Prostate gland (tissue), 2 donors: ENCODE data around the gene LCOR. TPM values are rescaled to one million over a fixed set of nuclear protein-coding genes. Genes with fewer than 3 reads are reported as not detected.

Experiments
- DNase-seq: peaks from one replicate; pipeline ENCODE4 v3.0.0-alpha.2; 2019; ENCODE audit warnings: low spot score
- H3K27ac ChIP-seq, 2 donors: fragments of 200-600 bp; sonication (generic); 2 replicates each; pipeline ENCODE4 v1.5.1; 2017 to 2019
- H3K27me3 ChIP-seq: fragments of 200-600 bp; sonication (generic); replicated peaks from 2 replicates; pipeline ENCODE4 v1.5.1; 2019; ENCODE audit not compliant: insufficient read depth
- H3K36me3 ChIP-seq, 2 donors: fragments of 200-600 bp; sonication (generic); 1 replicate in 1 of 2; 2 replicates in 1 of 2; pipeline versions ENCODE4 v1.5.1 to v1.8.1; 2017 to 2019
- H3K4me1 ChIP-seq: fragments of 200-600 bp; sonication (generic); replicated peaks from 2 replicates; pipeline ENCODE4 v1.5.1; 2019
- H3K4me3 ChIP-seq, 2 donors: fragments of 200-600 bp; sonication (generic); 2 replicates each; pipeline ENCODE4 v1.5.1; 2017 to 2019
- H3K9me3 ChIP-seq: fragments of 200-600 bp; sonication (generic); 2 replicates; pipeline ENCODE4 v1.5.1; 2017
- CTCF ChIP-seq, 4 experiments: fragments of 200-600 bp in 2 of 4; fragments of 450-650 bp in 2 of 4; sonication (generic) in 2 of 4; IDR thresholded peaks; 1 replicate in 3 of 4; 2 replicates in 1 of 4; pipeline ENCODE4 v1.5.1; 2016 to 2019; ENCODE audit warnings: antibody characterized with exemption in 4 of 4, mild to moderate bottlenecking in 2 of 4, moderate library complexity in 2 of 4
- POLR2A ChIP-seq: fragments of 450-650 bp; IDR thresholded peaks from one replicate; pipeline ENCODE4 v1.6.1; 2016; ENCODE audit warnings: antibody characterized with exemption, mild to moderate bottlenecking
- POLR2AphosphoS5 ChIP-seq: sonication (generic); formaldehyde crosslinking; IDR thresholded peaks from one replicate; pipeline ENCODE4 v1.6.1; 2017; ENCODE audit warnings: antibody characterized with exemption
- WGBS: methylation state at CpG from one replicate; pipeline ENCODE4 v1.1.5; 2018; 5-methylcytosine and 5-hydroxymethylcytosine counted together
- intact Hi-C: fragments of 100-400 bp; cut with DNase I; formaldehyde crosslinking; loops from one replicate; pipeline ENCODE4 v1.14.2; 2022
- total RNA-seq, 2 donors: library from RNA; depleted of rRNA; stranded (reverse); fragments of >200 nt; gene quantifications; one replicate each; pipeline ENCODE4 v1.1.0, GENCODE V29; 2016

The LCOR gene
- total RNA-seq, 2 donors from 2014 or later: 32.8 to 40.0 TPM

- no peaks in the 10 kb centered on the region for H3K27me3 ChIP-seq
- WGBS: 86% methylated on average over 9 of the region's 10 CpGs
- intact Hi-C loops: no loop called here
- TF ChIP-seq POLR2A (no peak), POLR2AphosphoS5 (no peak)
- no peak for DNase-seq
- H3K36me3 ChIP-seq: no peaks in the 10 kb centered on the region
- H3K4me1 ChIP-seq: no peaks in the 10 kb centered on the region
- H3K9me3 ChIP-seq: no peaks in the 10 kb centered on the region
- H3K4me3 ChIP-seq: no peak overlapping the region
- no peak overlapping the region for H3K27ac ChIP-seq
These were observed 172.5 kb downstream of the LCOR start for GRCh38 chr10:97004591-97004990.

- Histone ChIP-seq H3K4me3 (no peak overlapping the region), H3K36me3 (no peaks in the 10 kb centered on the region), H3K9me3 (no peaks in the 10 kb centered on the region), H3K4me1 (no peaks in the 10 kb centered on the region), H3K27ac (no peak overlapping the region), H3K27me3 (no peaks in the 10 kb centered on the region)
- no peak for TF ChIP-seq CTCF (IDR thresholded peaks at IDR 0.05)
- TF ChIP-seq POLR2A: no peak
- no peak for TF ChIP-seq POLR2AphosphoS5
- DNase-seq: no peak
- WGBS: 79% methylated on average over 5 of the region's 5 CpGs
- intact Hi-C loops: no loop called here
These were observed 173.3 kb downstream of the LCOR start for GRCh38 chr10:97005349-97005748.

GRCh38 chr10:97006364-97006763 lies 174.3 kb downstream of the LCOR start:
- Histone ChIP-seq H3K27ac (no peak overlapping the region), H3K27me3 (no peaks in the 10 kb centered on the region), H3K4me1 (no peaks in the 10 kb centered on the region), H3K9me3 (no peaks in the 10 kb centered on the region), H3K36me3 (no peaks in the 10 kb centered on the region), H3K4me3 (no peak overlapping the region)
- DNase-seq: no peak
- TF ChIP-seq CTCF (IDR thresholded peaks at IDR 0.05): no peak
- no peak for TF ChIP-seq POLR2A
- no peak for TF ChIP-seq POLR2AphosphoS5
- intact Hi-C loops: no loop called here
- 75% methylated on average over 4 of the region's 6 CpGs for WGBS

GRCh38 chr10:97007417-97007816 lies 175.3 kb downstream of the LCOR start:
- TF ChIP-seq CTCF (IDR thresholded peaks at IDR 0.05) (no peak), POLR2A (no peak), POLR2AphosphoS5 (no peak)
- H3K27me3 ChIP-seq: no peaks in the 10 kb centered on the region
- no peak for DNase-seq
- no peak overlapping the region for H3K27ac ChIP-seq
- H3K4me3 ChIP-seq: no peak overlapping the region
- H3K36me3 ChIP-seq: no peaks in the 10 kb centered on the region
- no peaks in the 10 kb centered on the region for H3K9me3 ChIP-seq
- intact Hi-C loops: no loop called here
- WGBS: 95% methylated on average over 1 of the region's 1 CpG
- H3K4me1 ChIP-seq: no peaks in the 10 kb centered on the region

- TF ChIP-seq CTCF (IDR thresholded peaks at IDR 0.05): no peak
- TF ChIP-seq POLR2A: no peak
- TF ChIP-seq POLR2AphosphoS5: no peak
- H3K4me3 ChIP-seq: no peak overlapping the region
- intact Hi-C loops: no loop called here
- no peak for DNase-seq
- WGBS: 94% methylated on average over 4 of the region's 4 CpGs
- H3K36me3 ChIP-seq: no peaks in the 10 kb centered on the region
- H3K27ac ChIP-seq: no peak overlapping the region
- no peaks in the 10 kb centered on the region for H3K9me3 ChIP-seq
- no peaks in the 10 kb centered on the region for H3K27me3 ChIP-seq
- no peaks in the 10 kb centered on the region for H3K4me1 ChIP-seq
These were observed 178.7 kb downstream of the LCOR start for GRCh38 chr10:97010695-97011206.
